Hepatocyte (in vitro differentiated cells): ENCODE measurements around the gene LONP2. TPM values are rescaled to one million over a fixed set of nuclear protein-coding genes. Genes with fewer than 3 reads are reported as not detected.
"Not testable (repeated sequence)": the region's sequence is repeated elsewhere in the genome, so short reads cannot be mapped to it uniquely, and the experiment has no call there.

Experiments used
- DNase-seq: peaks from one replicate; pipeline ENCODE4 v3.0.0-alpha.2; 2016; ENCODE audit warnings: low spot score
- H2AFZ ChIP-seq: fragments of 200-600 bp; sonication (generic); 2 replicates; pipeline ENCODE4 v1.6.0; 2016; ENCODE audit warnings: antibody characterized with exemption, mild to moderate bottlenecking
- H3K27ac ChIP-seq: fragments of 200-600 bp; sonication (generic); 2 replicates; pipeline ENCODE4 v1.5.1; 2016; ENCODE audit warnings: mild to moderate bottlenecking
- H3K27me3 ChIP-seq: fragments of 200-600 bp; sonication (generic); 2 replicates; pipeline ENCODE4 v1.6.1; 2016
- H3K36me3 ChIP-seq: fragments of 200-600 bp; sonication (generic); replicated peaks from 2 replicates; pipeline ENCODE4 v1.5.1; 2016; ENCODE audit warnings: low read depth; ENCODE audit not compliant: insufficient read depth
- H3K4me1 ChIP-seq: fragments of 200-600 bp; sonication (generic); 2 replicates; pipeline ENCODE4 v1.5.1; 2016; ENCODE audit warnings: mild to moderate bottlenecking, moderate library complexity; ENCODE audit not compliant: insufficient read depth
- H3K4me2 ChIP-seq: fragments of 200-600 bp; sonication (generic); 2 replicates; pipeline ENCODE4 v1.6.0; 2016
- H3K4me3 ChIP-seq: fragments of 200-600 bp; sonication (generic); 2 replicates; pipeline ENCODE4 v1.5.1; 2016; ENCODE audit warnings: mild to moderate bottlenecking
- H3K79me2 ChIP-seq: fragments of 200-600 bp; sonication (generic); 2 replicates; pipeline ENCODE4 v1.6.0; 2017; ENCODE audit warnings: mild to moderate bottlenecking
- H3K9me2 ChIP-seq: fragments of 200-600 bp; sonication (generic); replicated peaks from 2 replicates; pipeline ENCODE4 v1.6.0; 2017; ENCODE audit warnings: mild to moderate bottlenecking; ENCODE audit not compliant: insufficient read depth
- H3K9me3 ChIP-seq: fragments of 200-600 bp; sonication (generic); 2 replicates; pipeline ENCODE4 v1.5.1; 2016; ENCODE audit warnings: low read depth, mild to moderate bottlenecking
- H4K20me1 ChIP-seq: fragments of 200-600 bp; sonication (generic); 2 replicates; pipeline ENCODE4 v1.6.0; 2016; ENCODE audit warnings: mild to moderate bottlenecking; ENCODE audit not compliant: insufficient read depth, poor library complexity, severe bottlenecking
- CTCF ChIP-seq: fragments of 200-600 bp; sonication (generic); IDR thresholded peaks from 2 replicates; pipeline ENCODE4 v1.5.1; 2016; ENCODE audit warnings: antibody characterized with exemption, mild to moderate bottlenecking; ENCODE audit not compliant: poor library complexity
- EZH2 ChIP-seq: fragments of 200-600 bp; sonication (generic); IDR thresholded peaks from 2 replicates; pipeline ENCODE4 v1.6.1; 2016; ENCODE audit warnings: antibody characterized with exemption, mild to moderate bottlenecking, borderline replicate concordance
- EZH2phosphoT487 ChIP-seq: fragments of 200-600 bp; sonication (generic); IDR thresholded peaks from one replicate; pipeline ENCODE4 v1.6.1; 2018; ENCODE audit warnings: antibody characterized with exemption, mild to moderate bottlenecking, low read depth, moderate library complexity; ENCODE audit not compliant: unreplicated experiment, severe bottlenecking
- WGBS: methylation state at CpG from one replicate; pipeline ENCODE4 v1.1.6; 2016; ENCODE audit warnings: low lambda C conversion rate; ENCODE audit errors: missing lambda C conversion rate; 5-methylcytosine and 5-hydroxymethylcytosine counted together
- polyA plus RNA-seq: library from polyadenylated mRNA; unstranded; fragments of >200 nt; fragmentation: Nextera tagmentation; extraction: Ambion mirVana; gene quantifications from 2 replicates; pipeline ENCODE4 v1.2.1, GENCODE V29; 2016
- total RNA-seq: library from RNA; depleted of rRNA; stranded (reverse); fragments of >200 nt; gene quantifications from 2 replicates; pipeline ENCODE4 v1.2.3, GENCODE V29; 2014

Gene LONP2
- total and polyA plus RNA-seq, 2 experiments from 2014 or later: 30.1 to 56.8 TPM

DNA sequence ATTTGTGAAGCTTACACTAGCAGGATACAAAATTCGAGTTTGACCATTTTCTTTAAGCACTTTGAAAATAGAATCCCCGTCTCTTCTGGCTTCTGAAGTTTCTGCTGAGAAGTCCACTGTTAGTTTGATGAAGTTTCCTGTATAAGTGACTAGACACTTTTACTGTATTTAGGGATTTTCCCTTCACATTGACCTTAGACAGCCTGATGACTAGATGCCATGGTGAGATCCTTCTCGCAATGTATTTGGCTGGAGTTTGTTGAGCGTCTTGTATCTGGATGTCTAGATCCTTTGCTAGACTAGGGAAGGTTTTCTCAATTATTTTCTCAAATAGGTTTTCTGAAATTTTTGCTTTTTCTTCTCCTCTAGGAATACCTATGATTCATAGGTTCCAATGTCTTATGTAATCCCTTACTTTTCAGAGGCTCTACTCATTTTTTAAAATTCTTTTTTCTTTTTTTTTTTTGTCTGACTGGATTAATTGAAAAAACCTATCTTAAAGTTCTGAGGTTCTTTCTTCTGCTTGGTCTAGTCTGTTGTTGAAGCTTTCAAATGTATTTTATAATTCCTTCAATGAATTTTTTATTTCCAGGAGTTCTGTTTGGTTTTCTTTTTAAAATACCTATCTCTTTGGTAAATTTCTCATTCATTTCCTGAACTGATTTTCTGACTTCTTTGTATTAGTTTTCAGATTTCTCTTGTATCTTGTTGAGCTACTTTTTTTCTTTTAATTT is 67.0 kb downstream of the LONP2 start:
- DNase-seq: no peak
- H4K20me1 ChIP-seq: no peaks in the 10 kb centered on the region
- H3K27ac ChIP-seq: no peak overlapping the region
- no peak for TF ChIP-seq EZH2
- TF ChIP-seq CTCF: no peak
- TF ChIP-seq EZH2phosphoT487: no peak
- H3K9me2 ChIP-seq: no peaks in the 10 kb centered on the region
- WGBS: 97% methylated on average over 4 of the region's 4 CpGs
- H3K4me2 ChIP-seq: no peak overlapping the region
- H3K36me3 ChIP-seq: no peaks in the 10 kb centered on the region
- H3K4me3 ChIP-seq: no peak overlapping the region
- H3K27me3 ChIP-seq: no peaks in the 10 kb centered on the region
- peaks cover 26% of the 10 kb centered on the region for H3K9me3 ChIP-seq
- H2AFZ ChIP-seq: no peak overlapping the region
- peaks cover 21% of the 10 kb centered on the region for H3K79me2 ChIP-seq
- no peaks in the 10 kb centered on the region for H3K4me1 ChIP-seq

DNA sequence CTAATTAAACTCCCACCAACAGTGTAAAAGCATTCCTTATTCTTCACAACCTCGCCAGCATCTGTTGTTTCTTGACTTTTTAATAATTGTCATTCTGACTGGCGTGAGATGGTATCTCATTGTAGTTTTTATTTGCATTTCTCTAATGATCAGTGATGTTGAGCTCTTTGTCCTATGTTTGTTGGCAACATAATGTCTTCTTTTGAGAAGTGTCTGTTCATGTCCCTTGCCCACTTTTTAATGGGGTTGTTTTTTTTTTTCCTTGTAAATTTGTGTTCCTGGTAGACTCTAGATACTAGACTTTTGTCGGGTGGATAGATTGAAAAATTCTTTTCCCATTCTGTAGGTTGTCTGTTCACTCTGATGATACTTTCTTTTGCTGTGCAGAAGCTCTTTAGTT is 69.8 kb downstream of the LONP2 start:
- H3K4me3 ChIP-seq, H3K9me2 ChIP-seq, H2AFZ ChIP-seq, H4K20me1 ChIP-seq, H3K27me3 ChIP-seq, H3K4me1 ChIP-seq, DNase-seq, H3K27ac ChIP-seq, H3K36me3 ChIP-seq, H3K4me2 ChIP-seq: not testable (repeated sequence)
- H3K79me2 ChIP-seq: peaks cover 24% of the 10 kb centered on the region
- WGBS: 98% methylated on average over 3 of the region's 3 CpGs
- H3K9me3 ChIP-seq: peaks cover 26% of the 10 kb centered on the region

GRCh38 chr16:48317026-48317425 is 72.9 kb downstream of the LONP2 start:
- H4K20me1 ChIP-seq: no peaks in the 10 kb centered on the region
- 73% methylated on average over 1 of the region's 1 CpG for WGBS

More at GRCh38 chr16:48317026-48317425, 72.9 kb downstream of the LONP2 start:
- no peak overlapping the region for H3K27ac ChIP-seq
- peaks cover 13% of the 10 kb centered on the region for H3K79me2 ChIP-seq
- no peak overlapping the region for H2AFZ ChIP-seq
- no peaks in the 10 kb centered on the region for H3K9me3 ChIP-seq
- no peaks in the 10 kb centered on the region for H3K36me3 ChIP-seq
- H3K4me1 ChIP-seq: no peaks in the 10 kb centered on the region
- H3K4me2 ChIP-seq: no peak overlapping the region
- H3K9me2 ChIP-seq: no peaks in the 10 kb centered on the region
- H3K27me3 ChIP-seq: no peaks in the 10 kb centered on the region
- no peak for TF ChIP-seq CTCF
- TF ChIP-seq EZH2: no peak
- no peak for TF ChIP-seq EZH2phosphoT487
- DNase-seq: no peak
- no peak overlapping the region for H3K4me3 ChIP-seq
